Mesothelial cell of epicardium (in vitro differentiated cells): ENCODE results near the gene NAGS. TPM values are rescaled to one million over a fixed set of nuclear protein-coding genes. Genes with fewer than 3 reads are reported as not detected.
A peak's percentile ranks its signal among the peaks of the same experiment; 100 is the strongest.
"Not testable (repeated sequence)": the region's sequence is repeated elsewhere in the genome, so short reads cannot be mapped to it uniquely, and the experiment has no call there.

Experiments
- DNase-seq, 2 experiments: peaks; one replicate each; pipeline ENCODE4 v3.0.0; 2021; ENCODE audit warnings: low spot score in 2 of 2; ENCODE audit not compliant: unreplicated experiment in 2 of 2
- H3K27ac Mint-ChIP-seq: 2 replicates; pipeline ENCODE4 v1.8.0; 2021; ENCODE audit warnings: mixed read lengths
- H3K27me3 Mint-ChIP-seq: 2 replicates; pipeline ENCODE4 v1.8.0; 2021; ENCODE audit warnings: low read depth, mixed read lengths
- H3K36me3 Mint-ChIP-seq: 2 replicates; pipeline ENCODE4 v1.8.0; 2021; ENCODE audit warnings: mixed read lengths
- H3K4me1 Mint-ChIP-seq: 2 replicates; pipeline ENCODE4 v1.8.0; 2021; ENCODE audit warnings: mixed read lengths
- H3K4me3 Mint-ChIP-seq: 2 replicates; pipeline ENCODE4 v1.8.0; 2021; ENCODE audit warnings: mild to moderate bottlenecking, moderate library complexity, mixed read lengths
- H3K9me3 Mint-ChIP-seq: 2 replicates; pipeline ENCODE4 v1.8.0; 2021; ENCODE audit warnings: mixed read lengths
- CTCF ChIP-seq: fragments of 200-600 bp; sonication (generic); IDR thresholded peaks from one replicate; pipeline ENCODE4 v1.5.0; 2021; ENCODE audit warnings: antibody characterized with exemption; ENCODE audit not compliant: unreplicated experiment
- total RNA-seq: library from RNA; stranded (reverse); gene quantifications from 3 replicates; pipeline ENCODE4 v1.2.1, GENCODE V29; 2021

The NAGS gene
- total RNA-seq, 1 donor from 2014 or later, result 0.42 TPM

- Mint-ChIP-seq H3K27ac (no peak overlapping the region), H3K36me3 (peaks cover 4% of the 10 kb centered on the region), H3K4me1 (peaks cover 20% of the 10 kb centered on the region), H3K9me3 (no peaks in the 10 kb centered on the region), H3K4me3 (no peak overlapping the region), H3K27me3 (no peaks in the 10 kb centered on the region)
- TF ChIP-seq CTCF, result no peak
- DNase-seq, result no peak
Observed at GRCh38 chr17:44012391-44012790, 8.0 kb downstream of the NAGS start.

GRCh38 chr17:44012874-44013273 lies 8.5 kb downstream of the NAGS start:
- DNase-seq, result no peak
- Mint-ChIP-seq H3K4me3 (peak overlapping the region; percentile 55), H3K27me3 (no peaks in the 10 kb centered on the region), H3K4me1 (peaks cover 17% of the 10 kb centered on the region), H3K27ac (no peak overlapping the region), H3K36me3 (peaks cover 4% of the 10 kb centered on the region), H3K9me3 (no peaks in the 10 kb centered on the region)
- TF ChIP-seq CTCF, result no peak

GRCh38 chr17:44014133-44014436 lies 9.7 kb downstream of the NAGS start:
- peaks cover 11% of the 10 kb centered on the region for H3K4me1 Mint-ChIP-seq
- H3K27me3 Mint-ChIP-seq, result no peaks in the 10 kb centered on the region
- H3K4me3 Mint-ChIP-seq, result peak overlapping the region; percentile 100
- H3K27ac Mint-ChIP-seq, result peak overlapping the region; percentile 99
- peaks cover 4% of the 10 kb centered on the region for H3K36me3 Mint-ChIP-seq
- TF ChIP-seq CTCF, result no peak
- H3K9me3 Mint-ChIP-seq, result no peaks in the 10 kb centered on the region
- DNase-seq, result no peak

DNA sequence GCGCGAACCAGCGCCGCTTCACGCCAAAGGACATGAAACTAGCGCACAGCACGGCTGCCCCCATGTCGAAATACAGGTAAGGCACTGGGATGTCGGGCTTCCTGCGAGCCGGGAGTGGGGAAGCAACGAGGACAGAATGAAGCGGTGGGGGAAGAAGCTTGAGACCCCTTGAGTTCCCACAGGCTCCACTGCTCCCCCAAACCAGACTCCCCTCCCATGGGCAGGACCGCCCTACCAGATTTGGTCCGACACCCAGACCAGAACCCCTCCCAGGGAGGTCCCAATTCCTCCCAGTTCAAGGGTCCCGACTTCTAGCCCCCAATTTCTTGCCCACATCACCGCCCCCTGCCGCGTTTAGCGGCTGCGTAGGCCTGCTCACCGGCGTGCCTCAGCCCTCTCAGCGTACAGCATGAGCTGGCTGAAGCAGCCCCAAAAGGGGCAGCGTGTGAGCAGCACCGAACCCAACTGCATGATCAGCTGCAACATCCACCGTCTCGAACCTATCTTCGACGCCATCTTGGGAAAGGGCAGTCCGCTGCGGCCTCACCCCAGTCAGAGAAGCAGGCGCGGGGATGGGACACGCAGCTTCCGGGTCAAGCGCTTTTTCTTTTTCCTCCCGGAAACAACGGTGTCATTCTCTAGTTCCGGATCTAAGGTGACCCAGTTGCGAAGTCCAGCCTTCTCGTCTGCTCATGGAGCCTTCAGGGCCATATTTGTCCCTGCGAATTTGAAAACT lies 10.2 kb downstream of the NAGS start, which contains the start of gene TMEM101:
Gene TMEM101, minus strand, starts transcription at position 527 of the 736 bp plus-strand sequence. Its CDS starts 11 bp downstream, at position 516.
- H3K4me1 Mint-ChIP-seq, result peaks cover 11% of the 10 kb centered on the region
- DNase-seq, result peak; percentile 59 to 79
- H3K27ac Mint-ChIP-seq, result peak within 1 kb of the TSS; percentile 99
- no peaks in the 10 kb centered on the region for H3K27me3 Mint-ChIP-seq
- H3K36me3 Mint-ChIP-seq, result peaks cover 4% of the 10 kb centered on the region
- H3K4me3 Mint-ChIP-seq, result peak within 1 kb of the TSS; percentile 100
- H3K9me3 Mint-ChIP-seq, result no peaks in the 10 kb centered on the region
- no peak for TF ChIP-seq CTCF

GRCh38 chr17:44021227-44021626 lies 16.8 kb downstream of the NAGS start:
- not testable (repeated sequence) for H3K27ac Mint-ChIP-seq, H3K4me3 Mint-ChIP-seq, H3K9me3 Mint-ChIP-seq, H3K27me3 Mint-ChIP-seq, H3K4me1 Mint-ChIP-seq, DNase-seq
- peaks cover 14% of the 10 kb centered on the region for H3K36me3 Mint-ChIP-seq

GRCh38 chr17:44022246-44022645 lies 17.8 kb downstream of the NAGS start:
- no peak for DNase-seq
- no peak overlapping the region for H3K4me3 Mint-ChIP-seq
- no peak overlapping the region for H3K27ac Mint-ChIP-seq
- peaks cover 14% of the 10 kb centered on the region for H3K36me3 Mint-ChIP-seq
- H3K27me3 Mint-ChIP-seq, result no peaks in the 10 kb centered on the region
- H3K9me3 Mint-ChIP-seq, result no peaks in the 10 kb centered on the region
- no peaks in the 10 kb centered on the region for H3K4me1 Mint-ChIP-seq
- no peak for TF ChIP-seq CTCF
